SU-DHL-6 (cell line): ENCODE data around the gene PRKD1.

Experiments used
- H2AFZ ChIP-seq: fragments of 200-600 bp; sonication (generic); 2 replicates; pipeline ENCODE4 v1.6.1; 2014; ENCODE audit warnings: low read depth, mild to moderate bottlenecking, moderate library complexity, mixed read lengths, antibody characterized with exemption, low read length; ENCODE audit not compliant: severe bottlenecking
- H3F3A ChIP-seq: fragments of 200-600 bp; shearing (Covaris generic); 2 replicates; pipeline ENCODE4 v1.6.0; 2016; ENCODE audit warnings: antibody characterized with exemption, mild to moderate bottlenecking; ENCODE audit not compliant: insufficient read depth
- H3K27ac ChIP-seq: fragments of 200-600 bp; sonication (generic); 2 replicates; pipeline ENCODE4 v1.5.1; 2016; ENCODE audit warnings: low read depth, mild to moderate bottlenecking, low read length, moderate library complexity, mixed read lengths
- H3K27me3 ChIP-seq: fragments of 200-600 bp; sonication (generic), shearing (Covaris generic); 2 replicates; pipeline ENCODE4 v1.6.0; 2014; ENCODE audit warnings: mild to moderate bottlenecking, low read length
- H3K36me3 ChIP-seq: fragments of 200-600 bp; sonication (generic); 2 replicates; pipeline ENCODE4 v1.6.1; 2014; ENCODE audit warnings: mild to moderate bottlenecking, low read length, mixed read lengths
- H3K4me2 ChIP-seq: fragments of 300-600, 200-600 bp; shearing (Covaris generic), sonication (generic); 2 replicates; pipeline ENCODE4 v1.6.0; 2014; ENCODE audit warnings: low read length, low read depth, mild to moderate bottlenecking; ENCODE audit not compliant: poor library complexity, severe bottlenecking
- H3K4me3 ChIP-seq: fragments of 200-600 bp; sonication (generic); 2 replicates; pipeline ENCODE4 v1.5.1; 2014; ENCODE audit warnings: antibody characterized with exemption, low read length, mild to moderate bottlenecking, mixed read lengths; ENCODE audit not compliant: insufficient read depth, poor library complexity, severe bottlenecking
- H3K79me2 ChIP-seq: fragments of 200-600 bp; sonication (generic); 2 replicates; pipeline ENCODE4 v1.6.1; 2014; ENCODE audit warnings: mild to moderate bottlenecking, low read length, moderate library complexity; ENCODE audit not compliant: insufficient read depth
- H3K9ac ChIP-seq: fragments of 200-600 bp; sonication (generic); 2 replicates; pipeline ENCODE4 v1.7.0; 2014; ENCODE audit warnings: mild to moderate bottlenecking, low read length
- H3K9me2 ChIP-seq: fragments of 200-600 bp; sonication (generic); replicated peaks from 2 replicates; pipeline ENCODE4 v1.6.1; 2014; ENCODE audit warnings: low read length; ENCODE audit not compliant: insufficient read depth
- H3K9me3 ChIP-seq: fragments of 200-600 bp; sonication (generic); 2 replicates; pipeline ENCODE4 v1.6.1; 2014; ENCODE audit warnings: low read length, mixed read lengths; ENCODE audit not compliant: insufficient read depth
- H4K20me1 ChIP-seq: fragments of 200-600 bp; sonication (generic); 2 replicates; pipeline ENCODE4 v1.6.1; 2014; ENCODE audit warnings: low read depth, mild to moderate bottlenecking, antibody characterized with exemption, low read length, moderate library complexity, mixed read lengths
- CTCF ChIP-seq: fragments of 200-600 bp; sonication (generic); IDR thresholded peaks from one replicate; pipeline ENCODE4 v1.5.1; 2017; ENCODE audit warnings: antibody characterized with exemption, mild to moderate bottlenecking, low read length, moderate library complexity; ENCODE audit not compliant: insufficient read depth, poor library complexity, severe bottlenecking
- EZH2phosphoT487 ChIP-seq: fragments of 200-600 bp; sonication (generic), shearing (Covaris generic); conservative IDR thresholded peaks from 2 replicates; pipeline ENCODE4 v1.6.1; 2018; ENCODE audit warnings: mild to moderate bottlenecking, antibody characterized with exemption, low read length, moderate library complexity, mixed read lengths

PRKD1 gene

GRCh38 chr14:29710015-29710414, 217.6 kb downstream of the PRKD1 start:
- no peak for TF ChIP-seq EZH2phosphoT487
- TF ChIP-seq CTCF: no peak
- H4K20me1 ChIP-seq: no peaks in the 10 kb centered on the region
- no peak overlapping the region for H3K9ac ChIP-seq
- H3K9me2 ChIP-seq: no peaks in the 10 kb centered on the region
- no peaks in the 10 kb centered on the region for H3K9me3 ChIP-seq
- no peaks in the 10 kb centered on the region for H3F3A ChIP-seq
- H2AFZ ChIP-seq: no peak overlapping the region
- H3K4me3 ChIP-seq: no peak overlapping the region
- no peaks in the 10 kb centered on the region for H3K36me3 ChIP-seq
- H3K27ac ChIP-seq: no peak overlapping the region
- no peaks in the 10 kb centered on the region for H3K27me3 ChIP-seq
- H3K4me2 ChIP-seq: no peak overlapping the region
- H3K79me2 ChIP-seq: no peaks in the 10 kb centered on the region

DNA sequence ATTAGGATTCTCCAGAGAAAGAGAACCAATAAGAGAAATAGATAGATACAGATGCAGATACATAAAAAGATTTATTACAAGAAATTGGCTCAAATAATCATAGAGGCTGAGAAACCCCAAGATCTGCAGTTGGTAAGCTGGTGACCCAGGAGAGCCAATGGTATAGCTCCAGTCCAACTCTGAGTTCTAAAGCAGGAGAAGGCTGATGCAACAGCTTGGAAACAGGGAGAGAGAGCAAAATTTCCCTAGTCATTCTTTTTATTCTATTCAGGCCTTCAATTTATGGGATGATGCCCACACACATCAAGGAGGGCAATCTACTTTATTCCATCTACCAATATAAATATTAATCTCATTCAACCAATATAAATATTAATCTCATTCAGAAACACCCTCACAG, 218.2 kb downstream of the PRKD1 start:
- Histone ChIP-seq H3K79me2 (no peaks in the 10 kb centered on the region), H3K9me3 (no peaks in the 10 kb centered on the region), H3K4me2 (no peak overlapping the region), H3K4me3 (no peak overlapping the region), H3K27me3 (no peaks in the 10 kb centered on the region), H3K9me2 (no peaks in the 10 kb centered on the region), H3F3A (no peaks in the 10 kb centered on the region), H4K20me1 (no peaks in the 10 kb centered on the region), H3K9ac (no peak overlapping the region), H3K27ac (no peak overlapping the region), H2AFZ (no peak overlapping the region), H3K36me3 (no peaks in the 10 kb centered on the region)
- TF ChIP-seq EZH2phosphoT487 (no peak), CTCF (no peak)

GRCh38 chr14:29706700-29707099, 220.9 kb downstream of the PRKD1 start:
- Histone ChIP-seq H3K9me2 (no peaks in the 10 kb centered on the region), H3K27me3 (no peaks in the 10 kb centered on the region), H3K79me2 (no peaks in the 10 kb centered on the region), H3K4me3 (no peak overlapping the region), H3K9ac (no peak overlapping the region), H3K4me2 (no peak overlapping the region), H2AFZ (no peak overlapping the region), H3K27ac (no peak overlapping the region), H3K9me3 (no peaks in the 10 kb centered on the region), H3F3A (no peaks in the 10 kb centered on the region), H3K36me3 (no peaks in the 10 kb centered on the region), H4K20me1 (no peaks in the 10 kb centered on the region)
- TF ChIP-seq CTCF (no peak), EZH2phosphoT487 (no peak)

GRCh38 chr14:29705801-29706200, 221.8 kb downstream of the PRKD1 start:
- Histone ChIP-seq H3K36me3 (no peaks in the 10 kb centered on the region), H3K4me3 (no peak overlapping the region)

More at GRCh38 chr14:29705801-29706200, 221.8 kb downstream of the PRKD1 start:
- TF ChIP-seq EZH2phosphoT487 (no peak), CTCF (no peak)
- Histone ChIP-seq H3K27me3 (no peaks in the 10 kb centered on the region), H3K4me2 (no peak overlapping the region), H3K9me3 (no peaks in the 10 kb centered on the region), H3K79me2 (no peaks in the 10 kb centered on the region), H3K9ac (no peak overlapping the region), H3F3A (no peaks in the 10 kb centered on the region), H3K27ac (no peak overlapping the region), H4K20me1 (no peaks in the 10 kb centered on the region), H3K9me2 (no peaks in the 10 kb centered on the region), H2AFZ (no peak overlapping the region)
